Activated T-cell treated with anti-CD3 and anti-CD28 coated beads for 1 hour (primary cell): Measurements from ENCODE around the gene SLC19A1.

Experiments used
- DNase-seq: peaks from one replicate; pipeline ENCODE4 v3.0.0-alpha.2; 2020; ENCODE audit warnings: low read depth

Gene SLC19A1

DNA sequence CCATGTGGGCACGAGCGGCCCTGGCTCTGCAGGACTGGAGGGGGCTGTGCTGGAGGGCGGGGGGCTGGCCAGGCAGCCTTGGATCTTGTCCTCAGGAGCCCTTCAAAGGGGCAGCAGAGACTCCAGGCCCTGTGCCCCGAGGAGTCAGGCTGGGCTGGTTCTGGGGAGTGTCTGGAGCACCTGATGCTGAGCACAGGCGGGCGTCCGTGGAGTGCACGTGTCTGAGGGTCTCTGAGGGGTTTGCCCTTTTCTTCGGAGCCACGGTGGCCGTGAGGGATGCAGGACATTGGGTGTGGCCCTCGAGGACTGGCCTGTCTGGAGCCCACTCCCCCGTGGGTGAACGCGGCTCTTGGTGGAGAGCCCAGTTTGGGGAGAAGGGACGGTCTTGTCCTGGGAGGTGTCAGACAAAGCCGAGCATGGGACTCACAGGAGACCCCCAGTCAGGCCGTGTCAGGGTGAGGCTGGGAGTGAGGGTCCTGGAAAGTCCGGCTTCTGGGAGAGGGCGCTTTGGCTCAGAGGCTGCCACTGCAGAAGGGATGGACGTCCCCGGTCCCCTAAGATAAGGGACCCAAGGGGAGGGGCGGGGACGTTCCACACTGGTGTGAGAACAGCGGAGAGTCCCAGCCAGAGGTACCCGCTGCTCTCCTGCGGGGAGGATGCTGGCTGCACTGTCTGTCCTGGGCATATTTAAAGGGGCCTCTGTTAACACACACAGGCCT, 76.5 kb downstream of the SLC19A1 start:
- no peak for DNase-seq

DNA sequence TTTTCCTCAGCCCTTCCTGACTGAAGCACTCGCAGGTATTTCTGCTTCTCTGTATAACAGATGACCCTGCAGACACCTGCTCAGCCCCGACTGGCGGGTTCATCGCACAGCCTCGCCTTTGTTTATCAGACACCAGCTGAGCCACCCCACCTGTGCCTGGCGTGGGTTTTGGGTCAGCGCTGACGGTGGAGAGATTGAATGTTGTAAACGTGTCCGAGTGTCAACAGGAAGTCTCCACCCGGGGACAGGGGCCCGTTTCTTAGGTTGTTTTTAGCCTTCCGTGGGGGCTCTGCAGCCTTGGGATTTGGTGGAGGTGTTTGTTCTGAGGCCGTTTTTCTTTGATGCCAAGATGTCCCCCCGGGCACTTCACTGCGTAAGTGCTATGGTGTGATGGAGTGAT, 77.1 kb downstream of the SLC19A1 start:
- DNase-seq, result no peak

DNA sequence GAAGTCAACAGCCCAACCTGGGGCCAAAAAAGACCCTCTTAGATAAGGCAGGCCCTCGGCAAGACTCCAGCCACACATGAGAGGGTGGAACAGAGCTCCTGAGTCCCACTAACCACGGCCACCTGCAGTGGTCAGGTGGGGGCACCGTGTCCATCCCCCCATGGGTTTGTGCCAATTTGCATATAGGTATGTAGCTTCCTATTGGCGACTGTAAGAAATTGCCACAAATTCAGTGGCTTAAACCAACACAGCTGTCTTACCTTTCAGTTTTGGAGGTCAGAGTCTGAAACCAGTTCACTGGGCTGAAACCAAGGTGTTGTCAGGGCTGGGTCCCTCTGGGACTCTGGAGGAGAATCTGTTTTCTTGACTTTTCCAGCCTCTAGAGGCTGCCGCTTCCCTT, 77.9 kb downstream of the SLC19A1 start:
- DNase-seq, result no peak

DNA sequence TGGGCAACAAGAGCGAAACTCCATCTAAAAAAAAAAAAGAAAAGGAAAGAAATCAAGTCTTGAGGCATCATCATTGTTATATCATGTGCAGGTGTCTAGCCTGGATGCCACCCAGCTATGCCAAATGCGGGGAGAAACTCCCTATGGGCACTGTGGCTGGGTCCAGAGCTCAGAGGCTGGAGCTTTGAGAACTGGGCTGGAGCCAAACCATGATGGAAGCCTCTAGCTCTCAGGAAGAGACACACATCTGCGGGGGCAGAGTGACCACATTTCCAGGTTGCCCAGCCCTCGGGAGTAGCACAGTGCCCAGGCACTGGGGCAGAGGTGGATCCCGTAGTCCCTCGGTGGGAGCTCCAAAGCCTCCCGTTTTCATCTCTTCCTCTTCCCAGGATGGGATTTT, 78.4 kb downstream of the SLC19A1 start:
- no peak for DNase-seq

DNA sequence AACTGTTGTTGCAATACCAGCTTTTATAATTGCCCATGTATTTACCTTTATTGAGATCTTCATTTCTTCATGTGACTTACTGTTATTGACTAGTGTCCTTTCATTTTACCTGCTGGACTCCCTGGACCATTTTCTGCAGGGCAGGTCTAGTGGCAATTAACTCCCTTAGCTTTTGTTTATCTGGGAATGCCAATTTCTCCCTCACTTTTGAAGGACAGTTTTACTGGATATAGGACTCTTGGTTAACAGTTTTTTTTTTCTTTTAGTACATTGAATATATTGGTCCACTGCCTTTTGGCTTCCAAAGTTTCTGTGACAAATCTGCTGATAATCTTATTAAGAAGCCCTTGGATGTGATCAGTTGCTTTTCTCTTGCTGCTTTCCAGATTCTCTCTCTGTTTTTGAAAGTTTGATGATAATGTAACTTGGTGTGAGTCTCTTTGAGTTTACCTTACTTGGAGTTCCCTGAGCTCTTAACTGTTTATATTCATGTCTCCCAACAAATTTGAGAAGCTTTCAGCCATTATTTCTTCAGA, 80.4 kb downstream of the SLC19A1 start:
- no peak for DNase-seq

DNA sequence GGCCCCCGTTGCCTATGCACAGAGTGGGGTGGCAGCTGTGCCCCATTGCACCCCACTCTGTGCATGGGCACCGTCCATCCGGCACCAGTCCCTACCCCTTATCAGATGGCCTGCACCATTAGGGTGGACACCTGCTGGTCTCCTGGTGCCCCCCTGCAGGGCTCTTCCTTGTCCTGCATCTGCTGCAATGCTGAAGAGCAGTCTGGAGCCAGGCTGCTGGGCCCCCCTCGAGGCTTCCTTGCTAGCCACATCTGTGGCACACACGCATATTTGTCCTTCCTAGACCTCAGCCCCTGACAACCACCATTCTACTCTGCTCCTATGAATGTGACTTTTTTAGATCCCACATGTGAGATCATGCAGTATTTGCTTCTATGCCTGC, 80.9 kb downstream of the SLC19A1 start:
- no peak for DNase-seq

DNA sequence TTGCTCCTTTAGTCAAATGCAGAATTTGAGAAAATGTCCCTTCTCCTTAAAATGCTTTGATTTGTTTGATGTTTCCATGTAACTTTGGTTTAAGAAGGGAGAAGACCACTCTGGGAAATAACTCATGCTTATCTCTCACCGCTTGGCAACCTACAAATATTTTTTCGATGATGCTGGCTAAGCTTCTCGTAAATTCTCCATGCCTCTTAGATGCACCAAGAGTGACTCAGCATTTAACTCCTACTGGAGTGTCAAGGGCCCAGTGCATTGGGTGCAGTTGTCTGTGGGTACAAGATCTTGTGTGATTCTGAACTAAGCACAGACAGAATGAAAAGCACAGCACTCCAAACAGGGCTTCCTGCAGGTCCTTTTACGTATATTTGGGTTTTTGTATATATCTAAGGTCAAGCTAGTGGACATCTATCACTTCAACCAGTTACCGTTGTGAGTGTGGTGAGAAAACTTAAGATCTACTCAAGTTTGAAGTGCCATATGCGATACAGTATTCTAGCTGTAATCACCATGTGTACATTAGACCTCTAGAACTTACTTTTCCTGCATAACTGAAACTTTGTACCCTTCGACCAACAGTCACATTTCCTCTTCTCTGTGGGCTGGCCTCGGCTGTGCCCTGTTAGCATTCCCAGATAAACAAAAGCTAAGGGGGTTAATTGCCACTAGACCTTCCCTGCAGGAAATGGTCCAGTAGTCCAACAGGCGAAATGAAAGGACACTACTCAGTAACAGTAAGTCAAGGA, 81.5 kb downstream of the SLC19A1 start:
- no peak for DNase-seq

DNA sequence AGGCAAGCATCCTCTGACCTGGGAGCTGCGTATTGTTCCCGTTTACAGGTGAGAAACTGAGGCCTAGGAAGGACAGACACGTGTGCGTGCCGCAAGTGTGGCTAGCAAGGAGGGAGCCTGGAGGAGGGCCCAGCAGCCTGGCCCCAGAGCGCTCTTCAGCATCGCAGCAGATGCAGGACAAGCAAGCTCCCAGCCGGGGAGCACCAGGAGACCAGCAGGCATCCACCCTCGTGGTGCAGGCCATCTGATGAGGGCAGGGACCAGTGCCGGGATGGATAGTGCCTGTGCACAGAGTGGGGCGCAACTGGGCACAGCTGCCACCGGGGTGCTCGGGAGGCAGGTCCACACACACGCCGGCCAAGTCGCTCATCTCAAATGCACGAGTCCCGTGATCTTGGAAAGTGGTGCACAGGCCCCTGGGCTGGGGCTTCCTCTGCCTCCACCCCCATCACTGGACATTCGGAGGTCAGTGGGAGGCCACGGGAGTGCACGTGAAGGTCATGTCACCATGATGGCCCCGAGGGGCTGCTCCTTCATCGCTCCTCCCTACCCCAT, 82.2 kb downstream of the SLC19A1 start:
- no peak for DNase-seq

DNA sequence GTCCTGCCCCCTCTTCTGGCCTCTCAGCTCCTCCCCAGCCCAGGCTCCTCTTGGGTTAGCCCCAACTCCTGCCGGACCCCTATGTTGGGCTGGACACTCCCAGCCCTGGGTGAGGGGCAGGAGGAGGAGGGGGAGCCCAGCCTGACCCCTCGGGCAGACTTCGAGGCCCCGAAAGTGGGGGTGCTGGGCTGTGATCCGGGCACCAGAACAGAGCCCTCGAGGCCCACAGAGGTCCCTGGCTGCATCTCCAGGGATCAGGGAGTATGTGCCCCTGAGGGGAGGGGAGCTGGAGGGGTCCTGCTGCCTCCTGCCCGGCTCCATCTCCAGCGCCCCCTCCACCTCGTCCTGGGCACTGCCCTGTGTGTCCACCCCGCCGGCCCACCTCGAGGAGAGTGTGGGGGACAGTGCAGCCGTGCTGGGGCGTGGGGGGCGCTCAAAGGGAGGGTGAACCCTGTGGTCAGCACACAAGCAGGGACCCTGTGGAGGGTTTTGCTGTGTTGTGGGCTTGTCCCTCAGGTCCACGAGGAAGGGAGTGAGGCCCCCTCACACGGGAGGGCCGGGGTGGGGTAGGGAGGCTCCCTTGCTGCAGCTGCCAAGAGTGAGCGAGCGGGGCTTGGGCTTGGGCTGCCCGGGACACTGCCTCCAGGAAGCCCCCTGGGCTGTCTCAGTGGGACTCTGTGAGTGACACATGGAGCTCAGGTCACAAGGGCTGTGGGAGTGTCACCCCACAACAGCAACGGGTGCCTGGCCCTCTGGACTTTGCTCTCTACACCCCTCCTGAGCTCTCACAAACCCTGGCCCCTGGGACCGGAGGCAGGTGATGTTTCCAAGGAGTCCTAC, 82.8 kb downstream of the SLC19A1 start:
- DNase-seq, result no peak

DNA sequence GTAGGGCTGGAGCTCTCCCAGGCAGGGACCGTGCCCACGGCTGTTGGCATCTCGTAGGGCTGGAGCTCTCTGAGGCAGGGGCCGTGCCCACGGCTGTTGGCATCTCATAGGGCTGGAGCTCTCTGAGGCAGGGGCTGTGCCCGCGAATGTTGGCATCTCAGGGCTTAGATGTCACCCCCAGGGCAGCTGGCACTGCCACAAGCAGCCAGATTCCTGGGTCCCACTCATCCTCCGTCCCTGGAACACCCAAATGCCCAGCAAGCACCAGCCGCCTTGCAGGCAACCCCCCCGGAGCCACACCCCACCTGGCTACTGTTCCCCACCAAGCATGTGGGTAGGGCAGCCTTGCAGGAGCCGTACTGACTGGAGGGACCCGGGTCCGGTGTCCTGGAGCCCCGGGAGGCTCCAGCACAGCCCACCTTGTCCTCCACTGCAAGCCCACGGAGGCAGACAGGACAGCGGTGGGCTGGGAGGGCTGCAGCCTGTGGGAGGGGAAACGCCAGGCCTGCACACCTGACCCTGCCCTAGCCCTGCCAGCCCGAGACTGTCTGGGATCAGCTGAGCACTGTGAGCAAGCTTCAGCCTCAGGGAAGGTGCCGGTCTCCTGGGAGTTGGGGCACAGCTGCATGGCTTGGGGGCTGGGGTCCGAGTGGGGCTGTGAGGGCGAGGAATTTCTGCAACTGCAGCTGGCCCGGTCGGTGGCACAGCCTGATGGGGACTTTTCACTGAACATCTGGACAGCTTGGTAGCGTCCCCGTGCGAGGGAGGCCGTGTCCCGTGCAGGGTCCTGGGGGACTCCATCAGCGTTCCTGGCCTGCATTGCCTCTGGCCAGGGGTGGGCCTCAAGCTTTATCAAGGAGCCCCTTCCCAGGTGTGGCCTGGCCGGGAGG, 83.7 kb downstream of the SLC19A1 start:
- DNase-seq, result no peak

DNA sequence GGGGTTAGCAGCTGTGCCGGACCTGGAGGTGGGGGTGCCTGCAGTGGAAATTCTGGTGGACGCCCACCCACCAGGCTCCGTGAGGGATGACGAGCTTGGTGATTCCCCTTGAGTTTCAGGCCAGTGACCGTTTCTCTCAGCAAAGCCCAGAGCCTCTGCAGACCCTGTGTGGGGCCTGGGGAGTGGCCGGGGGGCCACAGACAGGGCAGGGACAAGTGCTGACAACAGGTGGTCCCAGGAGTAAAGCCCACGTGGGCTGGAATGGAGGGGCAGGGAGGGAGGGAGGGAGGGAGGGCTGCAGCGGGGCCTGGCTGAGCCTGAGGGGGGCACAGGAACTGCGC, 84.4 kb downstream of the SLC19A1 start:
- no peak for DNase-seq

DNA sequence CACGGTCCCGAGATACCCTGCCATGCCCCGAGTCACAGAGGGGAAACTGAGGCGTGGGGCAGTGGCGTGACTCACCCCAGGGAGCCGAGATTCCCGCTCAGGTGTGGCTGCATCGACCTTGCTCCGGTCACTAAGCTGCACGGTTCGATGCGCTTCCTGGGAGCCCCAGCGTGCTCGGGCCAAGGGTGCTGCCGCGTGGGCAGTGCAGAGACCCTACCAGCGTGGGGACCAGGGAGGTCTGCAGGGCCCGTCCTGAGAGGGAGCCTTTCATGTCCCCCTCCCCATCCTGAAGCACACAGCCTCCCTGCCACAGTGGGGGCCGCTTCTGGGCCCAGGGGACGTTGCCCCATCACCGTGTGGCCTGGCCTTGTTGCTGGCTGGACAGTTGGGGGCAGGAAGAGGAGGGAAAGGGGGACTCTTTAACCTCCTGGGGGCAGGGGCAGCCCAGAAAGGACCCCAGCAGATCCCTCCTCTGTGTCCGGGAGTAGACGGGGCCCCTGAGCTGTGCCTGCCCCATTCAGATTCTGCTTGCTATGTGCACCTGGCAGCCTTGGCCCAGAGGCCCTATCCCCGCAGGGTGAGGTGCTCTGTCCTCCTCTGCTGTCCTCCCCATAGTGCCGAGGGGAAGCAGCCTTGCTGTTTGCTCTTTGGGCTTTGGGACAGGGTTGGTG, 84.9 kb downstream of the SLC19A1 start:
- no peak for DNase-seq

DNA sequence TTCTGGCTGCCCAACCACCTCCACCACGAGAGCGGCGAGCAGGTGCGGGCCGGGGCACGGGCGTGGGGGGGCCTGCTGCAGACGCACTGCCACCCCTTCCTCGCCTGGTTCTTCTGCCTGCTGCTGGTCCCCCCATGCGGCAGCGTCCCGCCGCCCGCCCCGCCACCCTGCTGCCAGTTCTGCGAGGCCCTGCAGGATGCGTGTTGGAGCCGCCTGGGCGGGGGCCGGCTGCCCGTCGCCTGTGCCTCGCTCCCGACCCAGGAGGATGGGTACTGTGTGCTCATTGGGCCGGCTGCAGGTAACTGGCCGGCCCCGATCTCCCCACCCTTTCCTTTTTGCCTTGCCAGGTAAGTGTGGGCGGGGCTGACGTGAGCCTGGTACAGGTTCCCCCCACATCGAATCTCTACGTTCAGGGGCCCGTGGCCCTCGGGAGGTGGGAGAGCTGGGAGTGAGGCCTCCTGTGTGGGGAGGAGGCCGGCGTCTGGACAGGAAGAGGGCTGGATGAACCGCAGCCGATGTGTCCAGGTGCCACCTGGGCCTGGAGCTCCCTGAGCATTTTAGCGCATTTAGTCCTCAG, 85.6 kb downstream of the SLC19A1 start:
- no peak for DNase-seq

DNA sequence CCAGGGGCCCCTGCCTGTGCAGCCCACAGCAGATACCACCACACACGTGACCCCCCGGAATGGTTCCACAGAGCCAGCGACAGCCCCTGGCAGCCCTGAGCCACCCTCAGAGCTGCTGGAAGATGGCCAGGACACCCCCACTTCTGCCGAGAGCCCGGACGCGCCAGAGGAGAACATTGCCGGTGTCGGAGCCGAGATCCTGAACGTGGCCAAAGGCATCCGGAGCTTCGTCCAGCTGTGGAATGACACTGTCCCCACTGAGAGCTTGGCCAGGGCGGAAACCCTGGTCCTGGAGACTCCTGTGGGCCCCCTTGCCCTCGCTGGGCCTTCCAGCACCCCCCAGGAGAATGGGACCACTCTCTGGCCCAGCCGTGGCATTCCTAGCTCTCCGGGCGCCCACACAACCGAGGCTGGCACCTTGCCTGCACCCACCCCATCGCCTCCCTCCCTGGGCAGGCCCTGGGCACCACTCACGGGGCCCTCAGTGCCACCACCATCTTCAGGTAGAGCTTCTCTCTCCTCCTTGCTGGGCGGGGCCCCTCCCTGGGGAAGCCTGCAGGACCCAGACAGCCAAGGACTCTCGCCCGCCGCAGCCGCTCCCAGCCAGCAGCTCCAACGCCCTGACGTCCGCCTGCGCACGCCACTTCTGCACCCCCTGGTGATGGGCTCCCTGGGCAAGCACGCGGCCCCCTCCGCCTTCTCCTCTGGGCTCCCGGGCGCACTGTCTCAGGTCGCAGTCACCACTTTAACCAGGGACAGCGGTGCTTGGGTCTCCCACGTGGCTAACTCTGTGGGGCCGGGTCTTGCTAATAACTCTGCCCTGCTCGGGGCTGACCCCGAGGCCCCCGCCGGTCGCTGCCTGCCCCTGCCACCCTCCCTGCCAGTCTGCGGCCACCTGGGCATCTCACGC, 86.3 kb downstream of the SLC19A1 start:
- DNase-seq, result no peak

DNA sequence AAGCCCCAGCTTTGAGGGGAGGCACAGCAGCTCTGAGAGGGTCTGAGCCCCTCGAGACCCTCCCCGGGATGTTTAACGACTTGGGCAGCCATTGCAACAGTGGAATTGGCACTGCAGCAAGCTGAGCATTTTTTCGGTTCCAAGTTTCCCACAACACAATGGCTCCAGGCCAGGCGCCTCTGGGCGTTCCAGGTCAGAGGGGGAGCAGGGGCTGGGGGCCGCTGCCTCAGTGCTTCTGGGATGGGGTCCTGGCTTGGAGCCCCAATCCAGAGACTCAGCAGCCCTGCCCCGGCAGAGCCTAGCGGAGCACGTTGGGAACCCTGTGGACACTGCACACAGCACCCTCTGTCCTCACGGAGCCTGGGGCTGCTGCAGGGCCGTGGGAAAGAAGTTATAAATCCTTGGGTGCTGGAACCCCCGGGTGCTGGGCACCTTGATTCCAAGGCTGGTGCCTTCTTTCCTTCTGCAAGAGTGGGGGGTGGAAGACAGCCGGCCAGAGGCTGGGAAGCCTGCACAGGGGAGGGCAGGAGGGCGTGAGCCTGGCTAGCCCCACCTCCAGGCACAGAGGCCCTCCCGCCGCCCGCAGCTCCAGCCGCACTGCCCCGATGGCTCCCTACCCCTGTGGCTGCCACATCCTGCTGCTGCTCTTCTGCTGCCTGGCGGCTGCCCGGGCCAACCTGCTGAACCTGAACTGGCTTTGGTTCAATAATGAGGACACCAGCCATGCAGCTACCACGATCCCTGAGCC, 87.1 kb downstream of the SLC19A1 start:
- DNase-seq, result no peak

DNA sequence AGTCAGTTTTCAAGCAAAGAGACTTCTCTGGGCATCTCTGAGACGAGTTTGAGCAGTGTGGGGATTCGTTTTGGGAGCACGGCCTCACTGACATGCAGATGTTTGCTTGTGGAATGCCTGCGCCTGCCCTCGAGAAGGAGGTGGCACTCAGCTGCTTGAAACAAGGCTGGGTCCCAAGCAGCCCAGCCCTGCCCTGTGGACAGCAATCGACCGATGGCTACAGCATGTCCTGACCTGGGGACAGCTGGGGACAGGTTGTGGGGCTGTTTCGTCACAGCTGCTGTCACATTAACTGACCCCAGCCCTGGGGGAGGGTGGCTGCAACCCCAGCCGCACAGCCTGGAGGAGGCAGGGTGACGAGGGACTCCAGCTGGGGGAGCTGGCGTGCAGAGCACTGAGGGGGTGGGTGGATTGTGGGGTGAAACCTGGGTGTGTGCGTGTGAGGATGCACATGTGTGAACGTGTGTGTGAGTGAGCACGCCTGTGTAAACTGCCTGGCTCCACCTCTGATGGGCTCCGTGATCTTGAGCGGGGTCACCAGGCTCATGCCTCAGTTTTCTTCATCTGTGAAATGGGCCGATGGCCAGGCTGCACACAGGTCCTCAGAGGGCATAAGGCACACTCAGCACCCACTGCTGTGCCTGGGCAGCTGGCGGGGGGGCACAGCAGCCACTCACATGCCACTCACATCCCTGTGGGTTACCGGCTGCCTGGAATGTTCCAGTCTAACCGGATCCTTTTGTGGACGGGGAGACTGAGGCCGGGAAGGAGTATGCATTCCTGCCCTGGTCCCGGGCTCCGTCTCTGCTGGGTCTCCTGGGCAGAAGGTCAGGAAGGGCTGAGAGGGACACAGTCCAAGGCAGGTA, 87.9 kb downstream of the SLC19A1 start:
- DNase-seq, result no peak

DNA sequence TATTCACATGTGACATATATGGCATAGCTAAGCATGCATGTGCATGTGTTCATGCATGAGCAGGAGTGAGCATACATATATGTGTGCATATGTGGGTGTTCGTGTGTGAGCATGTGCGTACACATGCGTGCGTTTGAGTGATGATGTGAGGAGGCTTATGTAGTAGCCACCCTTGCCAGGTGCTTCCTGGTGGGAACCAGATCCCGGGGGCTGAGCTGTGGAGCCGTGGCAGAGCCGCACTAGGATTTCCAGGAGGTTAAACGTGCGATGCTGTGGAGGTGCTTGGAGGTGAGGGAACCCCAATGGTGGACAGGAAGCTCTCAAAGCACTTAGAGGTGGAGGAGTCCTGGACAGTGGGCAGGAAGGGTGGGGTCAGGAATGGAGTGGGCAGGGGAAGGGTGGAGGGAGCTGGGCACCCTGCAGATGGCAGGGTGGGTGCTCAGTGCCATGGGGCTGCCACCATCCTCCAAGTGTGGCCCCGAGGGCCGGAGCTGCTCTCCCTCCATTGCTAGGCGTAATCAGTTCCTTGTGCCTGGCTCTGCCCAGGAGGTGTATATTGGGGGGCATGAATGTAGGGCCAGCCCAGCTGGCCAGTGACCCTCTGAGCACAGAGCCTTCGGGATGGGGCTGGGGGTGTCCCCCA, 88.8 kb downstream of the SLC19A1 start:
- no peak for DNase-seq
